ENCODE results near the gene MLLT3. TPM values are rescaled to one million over a fixed set of nuclear protein-coding genes. Genes with fewer than 3 reads are reported as not detected.

MLLT3 gene
- total RNA-seq, 1 experiment from 2014 or later, result 24.2 TPM

GRCh38 chr9:20442461-20443319, 179.6 kb downstream of the MLLT3 start:
- Histone ChIP-seq H3K27ac (ENCODE audit: low read depth, low read length, poor library complexity, severe bottlenecking) (no peak overlapping the region), H3K36me3 (ENCODE audit: insufficient read depth, low read length, poor library complexity, severe bottlenecking) (no peaks in the 10 kb centered on the region), H3K9me3 (ENCODE audit: low read depth, low read length, poor library complexity, severe bottlenecking) (no peaks in the 10 kb centered on the region), H3K4me1 (ENCODE audit: insufficient read depth, low read length, poor library complexity, severe bottlenecking) (peaks cover 16% of the 10 kb centered on the region), H3K27me3 (replicated peaks; ENCODE audit: insufficient read depth, low read depth, low read length, poor library complexity) (no peaks in the 10 kb centered on the region), H3K4me3 (ENCODE audit: low read depth, low read length, poor library complexity, severe bottlenecking) (no peak overlapping the region)
- DNase-seq (ENCODE audit: low spot score), result no peak
- ChIA-PET CTCF (no interaction called here), POLR2A (ENCODE audit: low non-redundant PET) (no interaction called here)
- TF ChIP-seq, protein P1, sequence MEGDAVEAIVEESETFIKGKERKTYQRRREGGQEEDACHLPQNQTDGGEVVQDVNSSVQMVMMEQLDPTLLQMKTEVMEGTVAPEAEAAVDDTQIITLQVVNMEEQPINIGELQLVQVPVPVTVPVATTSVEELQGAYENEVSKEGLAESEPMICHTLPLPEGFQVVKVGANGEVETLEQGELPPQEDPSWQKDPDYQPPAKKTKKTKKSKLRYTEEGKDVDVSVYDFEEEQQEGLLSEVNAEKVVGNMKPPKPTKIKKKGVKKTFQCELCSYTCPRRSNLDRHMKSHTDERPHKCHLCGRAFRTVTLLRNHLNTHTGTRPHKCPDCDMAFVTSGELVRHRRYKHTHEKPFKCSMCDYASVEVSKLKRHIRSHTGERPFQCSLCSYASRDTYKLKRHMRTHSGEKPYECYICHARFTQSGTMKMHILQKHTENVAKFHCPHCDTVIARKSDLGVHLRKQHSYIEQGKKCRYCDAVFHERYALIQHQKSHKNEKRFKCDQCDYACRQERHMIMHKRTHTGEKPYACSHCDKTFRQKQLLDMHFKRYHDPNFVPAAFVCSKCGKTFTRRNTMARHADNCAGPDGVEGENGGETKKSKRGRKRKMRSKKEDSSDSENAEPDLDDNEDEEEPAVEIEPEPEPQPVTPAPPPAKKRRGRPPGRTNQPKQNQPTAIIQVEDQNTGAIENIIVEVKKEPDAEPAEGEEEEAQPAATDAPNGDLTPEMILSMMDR (conservative IDR thresholded peaks at IDR 0.05; ENCODE audit: low read depth, low read length), result no peak
- TF ChIP-seq EZH2 (IDR thresholded peaks at IDR 0.05; ENCODE audit: borderline replicate concordance, low read depth, low read length, poor library complexity, severe bottlenecking), result no peak
- no TSS peak for BruUV-seq (replicated peaks)
- intact Hi-C loops (cut with micrococcal nuclease; ENCODE audit: unreplicated experiment), result no loop called here

DNA sequence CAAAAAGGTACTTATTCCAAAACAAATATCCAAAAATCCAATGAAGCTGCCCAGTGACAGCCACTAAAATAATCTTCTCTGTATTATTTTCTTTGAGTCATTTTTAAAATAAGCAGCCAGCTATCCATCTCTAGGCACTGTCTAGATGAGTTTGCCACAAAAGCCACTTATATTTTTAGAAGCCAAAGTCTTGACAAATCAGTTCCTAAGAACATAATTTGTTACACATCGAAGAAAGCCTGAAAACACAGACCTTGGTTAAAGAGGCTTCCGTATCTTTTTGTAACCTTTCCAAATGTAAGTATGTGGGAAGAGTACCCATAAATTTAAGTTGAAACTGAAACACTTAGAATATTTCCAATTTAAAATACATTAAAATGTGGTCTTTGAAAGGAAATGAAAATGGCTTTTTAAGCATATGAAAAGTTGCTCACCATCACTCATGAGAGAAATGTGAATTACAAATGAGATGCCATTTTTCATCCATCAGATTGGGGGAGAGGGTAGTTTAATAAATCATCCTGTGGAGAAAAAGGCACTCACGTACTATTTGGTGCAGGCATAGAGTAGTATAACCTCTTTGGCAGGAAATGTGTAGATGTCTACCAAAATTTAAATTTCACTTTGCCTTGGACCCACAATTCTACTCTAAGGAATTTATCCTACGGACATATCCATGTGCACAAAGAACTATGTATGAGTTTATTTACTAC, 180.4 kb downstream of the MLLT3 start:
- H3K27me3 ChIP-seq (replicated peaks; ENCODE audit: insufficient read depth, low read depth, low read length, poor library complexity), result no peaks in the 10 kb centered on the region
- H3K4me3 ChIP-seq (ENCODE audit: low read depth, low read length, poor library complexity, severe bottlenecking), result no peak overlapping the region
- no peak overlapping the region for H3K27ac ChIP-seq (ENCODE audit: low read depth, low read length, poor library complexity, severe bottlenecking)
- peaks cover 16% of the 10 kb centered on the region for H3K4me1 ChIP-seq (ENCODE audit: insufficient read depth, low read length, poor library complexity, severe bottlenecking)
- no peaks in the 10 kb centered on the region for H3K36me3 ChIP-seq (ENCODE audit: insufficient read depth, low read length, poor library complexity, severe bottlenecking)
- H3K9me3 ChIP-seq (ENCODE audit: low read depth, low read length, poor library complexity, severe bottlenecking), result no peaks in the 10 kb centered on the region
- intact Hi-C loops (cut with micrococcal nuclease; ENCODE audit: unreplicated experiment), result no loop called here
- TF ChIP-seq, protein P1 (conservative IDR thresholded peaks at IDR 0.05; ENCODE audit: low read depth, low read length), result no peak
- ChIA-PET CTCF (no interaction called here), POLR2A (ENCODE audit: low non-redundant PET) (no interaction called here)
- DNase-seq (ENCODE audit: low spot score), result no peak
- BruUV-seq (replicated peaks), result no TSS peak

DNA sequence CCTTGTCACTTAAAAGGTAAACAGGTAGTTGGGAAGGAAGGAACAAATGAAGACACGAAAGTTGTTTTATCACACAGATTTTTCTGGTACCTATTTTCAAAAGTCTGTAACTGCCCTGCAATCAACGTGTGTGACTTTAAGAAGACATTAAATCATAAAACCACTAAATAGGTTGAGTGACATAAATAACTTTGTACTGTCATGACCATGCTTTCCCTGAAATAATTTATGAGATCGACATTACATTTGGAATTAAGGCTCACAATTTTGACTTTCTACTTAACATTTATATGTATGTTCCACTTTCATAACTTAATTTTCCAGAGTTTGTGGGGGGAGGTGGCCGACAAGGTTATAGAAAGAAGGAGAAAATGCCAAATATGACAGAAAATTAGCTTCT, 181.1 kb downstream of the MLLT3 start:
- CTCF ChIA-PET, result no interaction called here
- POLR2A ChIA-PET (ENCODE audit: low non-redundant PET), result no interaction called here
- Histone ChIP-seq H3K27me3 (replicated peaks; ENCODE audit: insufficient read depth, low read depth, low read length, poor library complexity) (no peaks in the 10 kb centered on the region), H3K36me3 (ENCODE audit: insufficient read depth, low read length, poor library complexity, severe bottlenecking) (no peaks in the 10 kb centered on the region), H3K9me3 (ENCODE audit: low read depth, low read length, poor library complexity, severe bottlenecking) (no peaks in the 10 kb centered on the region), H3K4me3 (ENCODE audit: low read depth, low read length, poor library complexity, severe bottlenecking) (no peak overlapping the region), H3K27ac (ENCODE audit: low read depth, low read length, poor library complexity, severe bottlenecking) (no peak overlapping the region), H3K4me1 (ENCODE audit: insufficient read depth, low read length, poor library complexity, severe bottlenecking) (peaks cover 16% of the 10 kb centered on the region)
- no peak for DNase-seq (ENCODE audit: low spot score)
- no TSS peak for BruUV-seq (replicated peaks)
- intact Hi-C loops (cut with micrococcal nuclease; ENCODE audit: unreplicated experiment), result no loop called here
- TF ChIP-seq EZH2 (IDR thresholded peaks at IDR 0.05; ENCODE audit: borderline replicate concordance, low read depth, low read length, poor library complexity, severe bottlenecking), result no peak
- TF ChIP-seq, protein P1 (conservative IDR thresholded peaks at IDR 0.05; ENCODE audit: low read depth, low read length), result no peak
